Limb (tissue), 2 donors: ENCODE data around the gene DHCR7.

Experiments used
- DNase-seq, 2 donors: peaks; one replicate each; pipeline ENCODE4 v3.0.0-alpha.2; 2016; ENCODE audit errors: extremely low spot score in 2 of 2

The DHCR7 gene

GRCh38 chr11:71478528-71478840, 30.3 kb upstream of the DHCR7 start:
- DNase-seq = no peak

- DNase-seq = no peak
Observed at GRCh38 chr11:71477641-71478527, 29.7 kb upstream of the DHCR7 start.

- DNase-seq = no peak
Observed at GRCh38 chr11:71476926-71477640, 28.9 kb upstream of the DHCR7 start.

- DNase-seq = no peak
Observed at GRCh38 chr11:71476031-71476430, 27.8 kb upstream of the DHCR7 start.

- DNase-seq = no peak
Observed at GRCh38 chr11:71474771-71475483, 26.7 kb upstream of the DHCR7 start.

- DNase-seq = no peak
Observed at GRCh38 chr11:71474141-71474770, 26.1 kb upstream of the DHCR7 start.

- no peak for DNase-seq
Observed at GRCh38 chr11:71473793-71474080, 25.5 kb upstream of the DHCR7 start.

- no peak for DNase-seq
Observed at GRCh38 chr11:71472941-71473792, 25.0 kb upstream of the DHCR7 start.

- DNase-seq = no peak
Observed at GRCh38 chr11:71472357-71472885, 24.2 kb upstream of the DHCR7 start.

GRCh38 chr11:71470946-71471345, 22.8 kb upstream of the DHCR7 start:
- DNase-seq = no peak

GRCh38 chr11:71467164-71467563, 19.0 kb upstream of the DHCR7 start:
- DNase-seq = no peak

- no peak for DNase-seq
Observed at GRCh38 chr11:71466358-71466757, 18.2 kb upstream of the DHCR7 start.

- DNase-seq = no peak
Observed at GRCh38 chr11:71465054-71465453, 16.9 kb upstream of the DHCR7 start.

GRCh38 chr11:71463331-71464211, 15.4 kb upstream of the DHCR7 start:
- DNase-seq = no peak

GRCh38 chr11:71462726-71463125, 14.5 kb upstream of the DHCR7 start:
- DNase-seq = no peak

GRCh38 chr11:71461696-71462095, 13.5 kb upstream of the DHCR7 start:
- DNase-seq = no peak

GRCh38 chr11:71459767-71460320, 11.7 kb upstream of the DHCR7 start:
- DNase-seq = no peak

GRCh38 chr11:71459076-71459766, 11.0 kb upstream of the DHCR7 start:
- no peak for DNase-seq
